ENCODE data around the gene LSAMP. TPM values are rescaled to one million over a fixed set of nuclear protein-coding genes. Genes with fewer than 3 reads are reported as not detected.
"Not testable (repeated sequence)": the region's sequence is repeated elsewhere in the genome, so short reads cannot be mapped to it uniquely, and the experiment has no call there.

Gene LSAMP
- total RNA-seq, 1 donor from 2014 or later: 64.9 TPM

DNA sequence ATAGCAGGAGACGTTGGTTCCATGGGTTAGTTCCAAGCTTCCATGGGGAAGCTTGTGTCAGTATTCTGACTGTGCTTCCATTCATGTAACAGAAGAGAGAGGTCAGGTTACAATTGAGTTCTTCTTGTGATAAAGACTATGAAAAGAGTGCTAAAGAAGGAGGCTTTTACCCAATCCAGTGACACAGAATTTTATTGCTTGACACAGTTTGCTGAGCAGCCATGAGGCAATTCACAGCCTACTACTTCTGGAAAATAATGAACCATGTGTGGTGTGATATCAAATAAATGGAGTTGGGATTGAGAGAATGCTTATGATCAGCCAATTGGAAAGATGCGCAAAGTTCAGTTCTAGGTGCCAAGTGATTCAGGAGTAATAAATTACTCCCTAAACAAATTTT is 233.4 kb downstream of the LSAMP start:
- no peaks in the 10 kb centered on the region for H3K27me3 Mint-ChIP-seq
- no peaks in the 10 kb centered on the region for H3K9me3 Mint-ChIP-seq
- DNase-seq (ENCODE audit: extremely low spot score, unreplicated experiment): no peak
- H3K36me3 Mint-ChIP-seq: peaks cover 16% of the 10 kb centered on the region
- H3K4me3 Mint-ChIP-seq: no peak overlapping the region
- H3K4me1 Mint-ChIP-seq (ENCODE audit: unreplicated experiment): no peaks in the 10 kb centered on the region
- TF ChIP-seq, protein P1, sequence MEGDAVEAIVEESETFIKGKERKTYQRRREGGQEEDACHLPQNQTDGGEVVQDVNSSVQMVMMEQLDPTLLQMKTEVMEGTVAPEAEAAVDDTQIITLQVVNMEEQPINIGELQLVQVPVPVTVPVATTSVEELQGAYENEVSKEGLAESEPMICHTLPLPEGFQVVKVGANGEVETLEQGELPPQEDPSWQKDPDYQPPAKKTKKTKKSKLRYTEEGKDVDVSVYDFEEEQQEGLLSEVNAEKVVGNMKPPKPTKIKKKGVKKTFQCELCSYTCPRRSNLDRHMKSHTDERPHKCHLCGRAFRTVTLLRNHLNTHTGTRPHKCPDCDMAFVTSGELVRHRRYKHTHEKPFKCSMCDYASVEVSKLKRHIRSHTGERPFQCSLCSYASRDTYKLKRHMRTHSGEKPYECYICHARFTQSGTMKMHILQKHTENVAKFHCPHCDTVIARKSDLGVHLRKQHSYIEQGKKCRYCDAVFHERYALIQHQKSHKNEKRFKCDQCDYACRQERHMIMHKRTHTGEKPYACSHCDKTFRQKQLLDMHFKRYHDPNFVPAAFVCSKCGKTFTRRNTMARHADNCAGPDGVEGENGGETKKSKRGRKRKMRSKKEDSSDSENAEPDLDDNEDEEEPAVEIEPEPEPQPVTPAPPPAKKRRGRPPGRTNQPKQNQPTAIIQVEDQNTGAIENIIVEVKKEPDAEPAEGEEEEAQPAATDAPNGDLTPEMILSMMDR (conservative IDR thresholded peaks at IDR 0.05): no peak
- H3K27ac Mint-ChIP-seq: no peak overlapping the region

DNA sequence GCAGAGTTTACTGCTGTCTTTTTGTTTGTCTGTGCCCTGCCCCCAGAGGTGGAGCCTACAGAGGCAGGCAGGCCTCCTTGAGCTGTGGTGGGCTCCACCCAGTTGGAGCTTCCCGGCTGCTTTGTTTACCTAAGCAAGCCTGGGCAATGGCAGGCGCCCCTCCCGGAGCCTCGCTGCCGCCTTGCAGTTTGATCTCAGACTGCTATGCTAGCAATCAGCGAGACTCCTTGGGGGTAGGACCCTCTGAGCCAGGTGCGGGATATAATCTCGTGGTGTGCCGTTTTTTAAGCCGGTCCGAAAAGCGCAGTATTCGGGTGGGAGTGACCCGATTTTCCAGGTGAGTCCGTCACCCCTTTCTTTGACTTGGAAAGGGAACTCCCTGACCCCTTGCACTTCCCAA is 236.5 kb downstream of the LSAMP start:
- DNase-seq (ENCODE audit: extremely low spot score, unreplicated experiment); H3K9me3 Mint-ChIP-seq; H3K4me1 Mint-ChIP-seq (ENCODE audit: unreplicated experiment); H3K27me3 Mint-ChIP-seq; H3K4me3 Mint-ChIP-seq; H3K27ac Mint-ChIP-seq: not testable (repeated sequence)
- H3K36me3 Mint-ChIP-seq: peaks cover 16% of the 10 kb centered on the region

DNA sequence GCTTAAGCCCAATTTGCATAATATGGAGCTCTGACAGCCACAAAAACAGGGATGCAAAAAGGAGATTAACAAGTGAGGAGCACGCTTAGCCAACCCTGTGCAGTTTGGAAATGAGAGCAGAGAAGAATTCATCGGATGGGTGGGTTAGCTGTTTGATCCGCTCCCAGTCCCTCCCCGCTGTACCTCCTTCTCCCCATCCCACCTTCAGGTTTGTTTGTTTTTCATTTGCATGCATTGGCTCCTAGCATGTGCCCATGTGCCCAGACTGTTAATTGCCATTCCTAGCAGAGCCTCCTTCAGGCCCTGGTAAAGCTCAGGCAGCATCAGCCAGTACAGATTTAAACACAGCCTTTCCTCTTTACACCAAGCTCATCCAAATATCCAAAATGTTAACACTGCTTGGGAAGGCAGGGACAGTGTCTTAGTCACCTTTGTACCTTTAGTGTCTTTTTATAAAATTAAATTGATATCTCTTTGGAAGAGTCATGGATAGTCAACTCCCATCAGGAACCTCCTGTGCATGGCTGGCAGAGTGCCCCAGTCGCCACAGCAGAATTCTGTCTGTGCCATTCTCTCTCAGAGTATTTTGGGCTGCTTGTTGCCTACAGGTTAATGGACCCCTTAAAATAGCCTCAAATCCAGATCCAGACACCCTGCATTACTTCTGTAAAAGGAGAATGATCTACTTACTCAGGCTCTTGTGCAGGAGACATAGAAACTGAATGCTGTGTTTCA is 244.2 kb downstream of the LSAMP start:
- no peak overlapping the region for H3K27ac Mint-ChIP-seq
- TF ChIP-seq, protein P1 (conservative IDR thresholded peaks at IDR 0.05): no peak
- H3K4me3 Mint-ChIP-seq: no peak overlapping the region
- peaks cover 21% of the 10 kb centered on the region for H3K4me1 Mint-ChIP-seq (ENCODE audit: unreplicated experiment)
- H3K9me3 Mint-ChIP-seq: peaks cover 9% of the 10 kb centered on the region
- no peak for DNase-seq (ENCODE audit: extremely low spot score, unreplicated experiment)
- no peaks in the 10 kb centered on the region for H3K27me3 Mint-ChIP-seq
- no peaks in the 10 kb centered on the region for H3K36me3 Mint-ChIP-seq

DNA sequence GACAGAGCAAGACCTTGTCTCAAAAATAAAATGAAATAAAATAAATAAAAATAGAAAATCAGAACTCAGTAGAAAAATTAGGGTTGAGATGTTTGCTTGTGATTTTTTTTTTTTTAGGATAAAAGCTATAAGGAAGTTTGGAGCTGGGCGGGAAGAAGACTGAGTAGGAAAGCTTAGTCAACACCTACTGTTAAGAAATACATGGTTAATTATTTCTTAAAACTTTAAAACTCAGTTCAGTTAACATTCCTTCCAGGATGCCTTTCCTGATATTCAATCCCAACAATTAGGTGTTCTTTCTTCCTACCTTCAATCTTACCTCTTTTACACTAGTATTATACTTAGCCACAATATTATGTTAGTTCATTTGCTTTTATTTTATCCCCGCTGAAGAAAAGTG is 246.2 kb downstream of the LSAMP start:
- Mint-ChIP-seq H3K4me3 (no peak overlapping the region), H3K27ac (no peak overlapping the region), H3K27me3 (no peaks in the 10 kb centered on the region), H3K9me3 (peaks cover 10% of the 10 kb centered on the region), H3K36me3 (peaks cover under 1% of the 10 kb centered on the region), H3K4me1 (ENCODE audit: unreplicated experiment) (peaks cover 21% of the 10 kb centered on the region)
- DNase-seq (ENCODE audit: extremely low spot score, unreplicated experiment): no peak
- TF ChIP-seq, protein P1 (conservative IDR thresholded peaks at IDR 0.05): no peak

DNA sequence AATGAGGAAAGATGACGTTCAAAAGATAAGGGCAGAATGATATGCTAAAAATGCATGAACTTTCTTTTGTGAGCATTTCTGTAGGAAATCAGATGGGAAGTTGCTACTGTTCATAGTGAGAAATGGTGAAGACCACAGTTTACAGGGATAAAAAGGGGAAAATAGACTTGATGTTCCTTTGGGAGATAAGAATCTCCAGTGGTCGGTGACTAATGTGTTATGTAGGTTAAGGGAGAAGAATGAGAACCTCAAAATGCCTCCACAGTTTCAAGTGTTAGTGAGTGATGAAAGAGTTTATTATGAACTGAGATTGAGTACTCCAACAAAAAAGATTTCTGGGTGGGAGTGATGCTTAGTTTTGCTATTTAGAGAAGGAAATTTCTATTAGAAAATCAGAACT is 247.2 kb downstream of the LSAMP start:
- no peak for DNase-seq (ENCODE audit: extremely low spot score, unreplicated experiment)
- peaks cover 13% of the 10 kb centered on the region for H3K9me3 Mint-ChIP-seq
- no peak overlapping the region for H3K4me3 Mint-ChIP-seq
- TF ChIP-seq, protein P1 (conservative IDR thresholded peaks at IDR 0.05): no peak
- peaks cover 21% of the 10 kb centered on the region for H3K4me1 Mint-ChIP-seq (ENCODE audit: unreplicated experiment)
- no peak overlapping the region for H3K27ac Mint-ChIP-seq
- no peaks in the 10 kb centered on the region for H3K27me3 Mint-ChIP-seq
- H3K36me3 Mint-ChIP-seq: peaks cover 5% of the 10 kb centered on the region

DNA sequence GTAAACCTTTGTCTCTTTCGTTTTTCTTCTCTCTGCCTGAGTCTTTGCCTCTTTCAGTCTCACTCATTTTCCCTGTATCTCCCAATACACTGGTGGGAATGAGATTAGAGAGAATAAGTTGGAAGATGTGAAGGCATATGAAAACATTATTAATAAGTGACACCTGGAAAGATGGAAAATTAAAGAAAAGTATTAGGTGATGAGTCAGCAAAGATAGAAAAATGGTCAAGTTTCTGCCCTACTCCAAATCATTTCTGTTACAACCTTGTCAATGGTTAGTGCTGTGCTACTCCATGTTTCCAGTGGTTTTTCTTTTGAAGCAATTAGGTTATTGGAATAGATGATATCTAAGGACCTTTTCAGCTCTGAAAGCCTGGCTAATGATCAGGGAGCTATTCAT is 252.8 kb downstream of the LSAMP start:
- DNase-seq (ENCODE audit: extremely low spot score, unreplicated experiment): no peak
- Mint-ChIP-seq H3K4me1 (ENCODE audit: unreplicated experiment) (peaks cover 21% of the 10 kb centered on the region), H3K9me3 (peaks cover 12% of the 10 kb centered on the region), H3K36me3 (peaks cover 5% of the 10 kb centered on the region), H3K4me3 (no peak overlapping the region), H3K27ac (no peak overlapping the region), H3K27me3 (no peaks in the 10 kb centered on the region)
- TF ChIP-seq, protein P1 (conservative IDR thresholded peaks at IDR 0.05): no peak

Measured in type B pancreatic cell (in vitro differentiated cells).